NCI-H2171 (cell line): ENCODE data around the gene PGAP2.
"Not testable (repeated sequence)": the region's sequence is repeated elsewhere in the genome, so short reads cannot be mapped to it uniquely, and the experiment has no call there.

Source experiments
- DNase-seq: peaks from one replicate; lab custom pipeline; 2025; lab: John Stamatoyannopoulos, UW

The PGAP2 gene

GRCh38 chr11:3854977-3855807 lies 46.8 kb downstream of the PGAP2 start, which contains the start of gene STIM1:
TSS of gene STIM1 (plus strand) at chr11:3855664. CDS start at chr11:3856271, 607 bp downstream.
- DNase-seq: peak; percentile 69

GRCh38 chr11:3855808-3856491 lies 47.6 kb downstream of the PGAP2 start:
- DNase-seq: no peak

- no peak for DNase-seq
Observed at GRCh38 chr11:3856856-3857553, 48.6 kb downstream of the PGAP2 start.

- DNase-seq: no peak
Observed at GRCh38 chr11:3857628-3858027, 49.3 kb downstream of the PGAP2 start.

- DNase-seq: no peak
Observed at GRCh38 chr11:3859373-3859881, 51.1 kb downstream of the PGAP2 start.

- no peak for DNase-seq
Observed at GRCh38 chr11:3860375-3860774, 52.0 kb downstream of the PGAP2 start.

GRCh38 chr11:3860898-3861393 lies 52.6 kb downstream of the PGAP2 start:
- not testable (repeated sequence) for DNase-seq

- DNase-seq: no peak
Observed at GRCh38 chr11:3861683-3862082, 53.3 kb downstream of the PGAP2 start.

GRCh38 chr11:3865388-3866193 lies 57.2 kb downstream of the PGAP2 start:
- no peak for DNase-seq

- no peak for DNase-seq
Observed at GRCh38 chr11:3866206-3866605, 57.8 kb downstream of the PGAP2 start.

- no peak for DNase-seq
Observed at GRCh38 chr11:3866836-3867208, 58.5 kb downstream of the PGAP2 start.

- no peak for DNase-seq
Observed at GRCh38 chr11:3867209-3868091, 59.1 kb downstream of the PGAP2 start.

- DNase-seq: no peak
Observed at GRCh38 chr11:3873712-3874349, 65.5 kb downstream of the PGAP2 start.
